Measurements from ENCODE around the gene CDKAL1. TPM values are rescaled to one million over a fixed set of nuclear protein-coding genes. Genes with fewer than 3 reads are reported as not detected.
A peak's percentile ranks its signal among the peaks of the same experiment; 100 is the strongest.

Gene CDKAL1
- total RNA-seq, 1 donor from 2014 or later = 9.6 TPM

GRCh38 chr6:20952699-20953474 lies 418.6 kb downstream of the CDKAL1 start:
- Mint-ChIP-seq H3K27ac (ENCODE audit: unreplicated experiment) (no peak overlapping the region), H3K4me3 (ENCODE audit: unreplicated experiment) (no peak overlapping the region), H3K36me3 (ENCODE audit: low read depth) (peaks cover 4% of the 10 kb centered on the region), H3K27me3 (ENCODE audit: low read depth) (no peaks in the 10 kb centered on the region), H3K9me3 (ENCODE audit: low read depth) (no peaks in the 10 kb centered on the region), H3K4me1 (ENCODE audit: low read depth) (peaks cover 9% of the 10 kb centered on the region)
- DNase-seq (ENCODE audit: low spot score) = no peak
- peak; percentile 40 for TF ChIP-seq CTCF (IDR thresholded peaks at IDR 0.05)

- H3K27me3 Mint-ChIP-seq (ENCODE audit: low read depth) = no peaks in the 10 kb centered on the region
- H3K4me3 Mint-ChIP-seq (ENCODE audit: unreplicated experiment) = no peak overlapping the region
- H3K4me1 Mint-ChIP-seq (ENCODE audit: low read depth) = peaks cover 9% of the 10 kb centered on the region
- no peak overlapping the region for H3K27ac Mint-ChIP-seq (ENCODE audit: unreplicated experiment)
- no peak for DNase-seq (ENCODE audit: low spot score)
- H3K9me3 Mint-ChIP-seq (ENCODE audit: low read depth) = no peaks in the 10 kb centered on the region
- peaks cover 4% of the 10 kb centered on the region for H3K36me3 Mint-ChIP-seq (ENCODE audit: low read depth)
- TF ChIP-seq CTCF (IDR thresholded peaks at IDR 0.05) = no peak
These were observed 420.1 kb downstream of the CDKAL1 start for GRCh38 chr6:20954315-20954714.

GRCh38 chr6:20955131-20955530 lies 420.9 kb downstream of the CDKAL1 start:
- Mint-ChIP-seq H3K27ac (ENCODE audit: unreplicated experiment) (no peak overlapping the region), H3K27me3 (ENCODE audit: low read depth) (no peaks in the 10 kb centered on the region), H3K4me3 (ENCODE audit: unreplicated experiment) (no peak overlapping the region), H3K9me3 (ENCODE audit: low read depth) (no peaks in the 10 kb centered on the region), H3K4me1 (ENCODE audit: low read depth) (peaks cover 9% of the 10 kb centered on the region), H3K36me3 (ENCODE audit: low read depth) (peaks cover 4% of the 10 kb centered on the region)
- DNase-seq (ENCODE audit: low spot score) = no peak
- TF ChIP-seq CTCF (IDR thresholded peaks at IDR 0.05) = no peak

- no peaks in the 10 kb centered on the region for H3K9me3 Mint-ChIP-seq (ENCODE audit: low read depth)
- no peak overlapping the region for H3K27ac Mint-ChIP-seq (ENCODE audit: unreplicated experiment)
- no peak for TF ChIP-seq CTCF (IDR thresholded peaks at IDR 0.05)
- H3K27me3 Mint-ChIP-seq (ENCODE audit: low read depth) = no peaks in the 10 kb centered on the region
- H3K4me3 Mint-ChIP-seq (ENCODE audit: unreplicated experiment) = no peak overlapping the region
- DNase-seq (ENCODE audit: low spot score) = no peak
- H3K36me3 Mint-ChIP-seq (ENCODE audit: low read depth) = peaks cover 4% of the 10 kb centered on the region
- H3K4me1 Mint-ChIP-seq (ENCODE audit: low read depth) = peaks cover 9% of the 10 kb centered on the region
These were observed 421.5 kb downstream of the CDKAL1 start for GRCh38 chr6:20955751-20956150.

- H3K27ac Mint-ChIP-seq (ENCODE audit: unreplicated experiment) = no peak overlapping the region
- H3K27me3 Mint-ChIP-seq (ENCODE audit: low read depth) = no peaks in the 10 kb centered on the region
- TF ChIP-seq CTCF (IDR thresholded peaks at IDR 0.05) = no peak
- no peak overlapping the region for H3K4me3 Mint-ChIP-seq (ENCODE audit: unreplicated experiment)
- peaks cover 4% of the 10 kb centered on the region for H3K9me3 Mint-ChIP-seq (ENCODE audit: low read depth)
- H3K4me1 Mint-ChIP-seq (ENCODE audit: low read depth) = no peaks in the 10 kb centered on the region
- H3K36me3 Mint-ChIP-seq (ENCODE audit: low read depth) = peaks cover 4% of the 10 kb centered on the region
- no peak for DNase-seq (ENCODE audit: low spot score)
These were observed 425.8 kb downstream of the CDKAL1 start for GRCh38 chr6:20960067-20960466.
